HG03064 (cell line): ENCODE results near the gene POLR1H.

ENCODE experiments used
- ATAC-seq: cut with Tn5 transposase; IDR thresholded peaks from one replicate; pipeline ENCODE4 v1.9.1; 2021; ENCODE audit warnings: low read depth; ENCODE audit not compliant: unreplicated experiment

Gene POLR1H

DNA sequence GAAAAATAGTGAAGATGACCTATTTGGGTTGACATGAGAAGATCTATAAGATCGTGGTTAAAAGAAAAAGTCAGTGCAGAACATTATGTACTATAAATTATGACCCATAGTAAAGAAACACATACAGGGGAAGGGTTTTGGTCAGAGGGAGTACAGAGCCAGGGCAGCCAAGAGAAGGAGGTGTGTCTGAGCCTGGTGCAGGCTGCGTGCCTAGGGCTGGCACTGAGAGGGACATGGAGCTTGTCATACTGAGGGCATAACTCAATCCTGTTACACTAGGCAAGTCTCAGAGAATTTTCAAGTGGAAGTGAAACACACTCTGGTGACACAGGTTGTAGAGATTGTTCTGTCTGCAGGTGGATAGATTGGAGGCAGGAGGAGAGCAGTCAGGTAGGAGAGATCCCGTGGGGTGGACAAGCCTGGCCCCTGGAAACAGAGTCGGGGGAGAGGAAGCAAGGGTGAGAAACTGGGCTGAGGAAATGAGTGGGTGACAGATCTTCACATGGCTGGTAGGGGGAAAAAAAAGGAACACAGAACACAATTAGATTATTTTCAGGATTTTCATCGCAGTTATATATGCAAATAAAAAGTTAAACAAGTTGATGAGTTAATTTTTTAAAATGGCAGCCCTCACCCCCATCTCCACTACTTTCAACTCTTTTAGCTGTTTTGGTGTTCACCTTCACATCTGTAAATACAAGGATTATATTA, 33.0 kb downstream of the POLR1H start:
- no peak for ATAC-seq

GRCh38 chr6:30096829-30097228, 35.8 kb downstream of the POLR1H start:
- ATAC-seq = no peak

DNA sequence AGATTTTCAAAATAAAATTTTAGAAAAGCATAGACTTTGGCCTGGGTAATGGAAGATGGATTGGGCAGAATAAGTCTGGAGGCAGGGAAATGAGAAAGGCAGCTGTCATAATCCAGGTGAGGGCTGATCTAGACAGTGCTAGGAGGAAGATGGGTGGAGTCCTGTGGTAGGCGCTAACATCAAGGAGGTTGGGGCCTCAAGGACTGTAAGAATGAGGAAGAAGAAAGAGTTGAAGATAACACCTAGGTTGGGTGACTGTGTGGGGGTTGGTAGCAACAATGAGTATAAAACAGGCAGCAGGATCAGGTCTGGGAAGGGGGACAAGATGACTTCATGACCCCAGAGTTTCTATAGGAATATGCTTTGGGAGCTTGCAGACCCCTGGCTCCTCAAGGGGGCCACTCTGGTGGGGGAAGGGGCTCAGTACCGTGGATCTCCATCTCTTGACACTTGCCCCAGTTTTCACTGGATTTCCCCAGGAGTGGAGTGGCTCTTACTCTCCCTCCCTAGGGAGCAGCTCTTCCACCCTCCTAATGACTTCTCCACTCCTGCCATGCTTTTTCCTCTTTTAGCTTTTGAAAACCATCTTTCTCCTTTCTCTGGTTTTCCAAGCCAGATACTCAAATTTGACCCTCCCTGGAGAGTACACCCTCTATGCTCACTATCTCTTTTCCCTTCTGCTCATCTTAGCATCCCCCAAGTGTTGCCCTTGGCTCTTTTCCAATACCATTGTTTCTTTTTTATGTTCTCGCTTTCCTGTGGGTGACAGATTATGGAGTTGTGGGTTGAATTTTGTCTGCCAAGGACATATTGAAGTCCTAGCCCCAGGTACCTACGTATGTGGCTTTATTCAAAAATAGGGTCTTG, 37.1 kb downstream of the POLR1H start:
- ATAC-seq = no peak

GRCh38 chr6:30100154-30100553, 39.1 kb downstream of the POLR1H start:
- ATAC-seq = no peak

- no peak for ATAC-seq
Observed at GRCh38 chr6:30100585-30101443, 39.7 kb downstream of the POLR1H start.

GRCh38 chr6:30101444-30102413, 40.7 kb downstream of the POLR1H start:
- ATAC-seq = no peak

GRCh38 chr6:30102414-30102969, 41.4 kb downstream of the POLR1H start:
- ATAC-seq = no peak

DNA sequence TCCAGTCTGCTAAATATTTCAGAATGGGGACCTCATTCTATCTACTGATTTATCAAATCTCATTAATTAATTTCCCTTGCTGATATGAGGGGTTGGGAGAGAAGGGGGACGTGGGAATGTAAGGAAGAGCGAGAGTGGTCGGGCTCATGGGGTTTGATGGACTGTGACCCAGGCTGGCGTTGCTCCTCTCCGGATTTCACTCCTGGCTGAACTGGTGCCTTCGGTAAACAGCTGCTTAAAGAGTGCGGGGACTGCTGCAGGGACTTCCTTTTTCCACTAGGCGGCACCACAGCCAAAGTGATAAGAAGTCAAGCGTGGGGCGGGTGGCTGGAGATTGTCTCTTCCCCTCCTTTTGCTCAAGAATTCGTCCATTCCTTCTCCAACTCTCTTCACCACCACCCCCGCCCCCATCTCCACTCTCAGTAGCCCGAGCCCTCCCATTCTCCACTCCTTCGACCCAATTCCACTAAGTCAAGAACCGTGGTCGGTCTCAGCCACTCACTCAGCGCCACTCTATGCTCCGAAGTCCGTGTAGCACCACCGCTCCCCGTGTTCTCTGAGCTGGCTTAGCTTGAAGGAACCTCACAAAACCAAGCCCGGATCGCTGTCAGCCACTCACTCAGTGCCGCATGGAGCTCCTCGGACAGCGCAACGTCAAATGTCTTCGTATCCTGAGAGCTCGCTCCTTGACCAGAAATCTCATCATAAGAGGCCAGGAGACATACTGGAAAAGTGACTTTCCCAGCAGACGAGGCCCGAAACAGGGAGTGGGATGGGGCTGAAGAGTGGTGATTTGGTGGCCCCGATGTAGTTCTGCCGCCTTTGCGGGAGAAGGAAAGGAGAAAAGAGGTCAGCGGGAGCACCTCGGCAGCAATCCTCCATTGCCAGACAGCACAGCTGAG, 42.2 kb downstream of the POLR1H start:
- ATAC-seq = no peak

GRCh38 chr6:30103872-30104179, 42.8 kb downstream of the POLR1H start:
- ATAC-seq = no peak

DNA sequence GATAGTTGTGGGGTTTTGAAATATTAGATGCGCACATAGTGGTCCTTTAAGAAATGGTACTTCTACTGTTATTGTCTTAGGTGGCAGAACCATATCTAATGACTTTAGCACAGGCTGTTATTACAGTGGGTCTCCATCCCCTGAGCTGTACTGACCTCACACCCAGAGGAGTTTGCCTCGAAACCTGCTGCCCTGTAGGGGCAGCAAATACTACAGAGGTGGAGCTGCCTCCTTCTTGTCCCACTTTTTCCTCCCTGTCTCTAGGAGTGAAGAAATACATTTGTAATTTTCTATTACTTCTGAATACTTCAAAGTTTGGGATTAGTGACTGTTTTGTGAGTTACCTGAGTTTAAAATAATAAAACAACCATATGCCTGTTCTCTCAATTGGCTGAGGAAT, 43.6 kb downstream of the POLR1H start:
- no peak for ATAC-seq

GRCh38 chr6:30111266-30111856, 50.3 kb downstream of the POLR1H start:
- no peak for ATAC-seq

GRCh38 chr6:30112402-30112994, 51.4 kb downstream of the POLR1H start:
- ATAC-seq = no peak

DNA sequence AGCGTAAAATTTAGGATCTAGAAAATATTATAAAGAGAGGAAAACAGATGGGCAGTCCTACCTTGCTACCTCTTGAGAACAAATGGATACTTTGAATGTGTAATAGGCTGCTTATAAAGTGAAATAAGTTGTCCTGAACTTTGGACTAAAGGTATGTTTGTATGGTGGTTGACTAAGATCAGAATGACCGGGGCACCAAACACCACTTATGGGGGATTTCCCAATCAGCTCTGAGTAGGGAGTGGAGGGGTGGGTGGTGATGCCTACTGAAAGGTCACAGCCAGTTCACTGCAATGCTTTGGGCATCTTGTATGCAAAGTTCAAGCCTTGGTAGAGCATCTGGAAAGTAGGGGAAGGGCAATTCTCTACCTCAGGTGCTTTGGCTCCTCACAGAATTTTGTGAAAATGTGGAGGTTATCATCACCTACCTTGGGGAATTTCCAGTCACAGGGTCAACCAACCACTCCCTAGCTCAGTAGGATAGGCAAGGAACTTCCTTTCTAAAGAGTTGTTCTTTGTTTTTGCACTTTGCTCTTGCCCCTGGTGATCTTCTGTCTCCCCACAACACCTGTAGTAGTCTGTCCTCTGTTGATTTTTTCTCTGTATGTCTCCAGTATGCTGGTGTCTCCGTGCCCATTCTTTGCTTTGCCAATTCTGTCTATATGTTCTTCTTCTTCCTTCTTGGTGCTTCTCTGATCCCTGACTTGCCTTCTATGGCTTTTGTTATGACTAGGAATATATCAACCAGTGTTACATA, 52.1 kb downstream of the POLR1H start, which contains the start of gene TRIM31:
TSS of gene TRIM31 (minus strand) at position 88 of the 757 bp plus-strand sequence. CDS start 285 bp downstream, outside the sequence.
- no peak for ATAC-seq

DNA sequence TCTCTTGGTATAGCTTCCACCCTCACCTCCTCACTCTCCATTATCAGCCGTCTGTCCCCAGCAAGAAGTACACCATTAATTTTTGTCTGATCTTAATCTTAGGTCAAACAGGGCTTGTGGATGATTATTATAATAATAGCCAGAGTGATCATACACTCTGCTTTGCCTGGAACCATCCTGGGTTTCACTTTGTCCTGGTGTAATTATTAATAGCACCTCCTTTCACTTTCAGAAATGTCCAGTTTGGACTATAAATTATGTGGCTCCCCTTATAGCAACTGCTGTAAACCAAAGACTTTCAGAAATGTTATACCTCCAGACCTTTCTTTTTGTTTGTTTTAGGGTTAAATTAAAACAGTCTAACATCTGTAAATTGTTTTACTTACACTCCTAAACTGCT, 52.8 kb downstream of the POLR1H start:
- no peak for ATAC-seq
